ENCODE results near the gene SAMD7. TPM values are rescaled to one million over a fixed set of nuclear protein-coding genes. Genes with fewer than 3 reads are reported as not detected.

SAMD7 gene
- total and polyA plus RNA-seq, 2 of the 13 experiments (the other 11 are each of a cell fraction or from before 2014, with no cell fraction given): not detected

GRCh38 chr3:169914321-169914720 lies 2.9 kb downstream of the SAMD7 start:
- Histone ChIP-seq H2AFZ (ENCODE audit: low read length) (no peak overlapping the region), H3K4me2 (ENCODE audit: low read depth, low read length) (no peak overlapping the region), H3K27me3 (ENCODE audit: control insufficient read depth in 1 of 2, insufficient read depth in 2 of 2, low read length in 2 of 2) (peaks cover 0 to 3% of the 10 kb centered on the region in 2 experiments; a peak in 1 of 5 replicates), H3K4me3 (replicated peaks in 1 of 3; ENCODE audit: insufficient read depth in 1 of 3, low read depth in 2 of 3, low read length in 3 of 3) (no peak overlapping the region), H3K4me1 (ENCODE audit: insufficient read depth, low read length) (no peaks in the 10 kb centered on the region), H3K9me3 (ENCODE audit: low read length) (no peaks in the 10 kb centered on the region), H3K27ac (ENCODE audit: extremely low read length, insufficient read depth, low read length) (no peak overlapping the region), H3K9ac (ENCODE audit: insufficient read depth, low read depth, low read length) (no peak overlapping the region), H4K20me1 (ENCODE audit: insufficient read depth, low read length) (no peaks in the 10 kb centered on the region), H3K36me3 (replicated peaks in 1 of 2; ENCODE audit: control insufficient read depth in 1 of 2, insufficient read depth in 2 of 2, low read length in 2 of 2) (no peaks in the 10 kb centered on the region), H3K79me2 (ENCODE audit: insufficient read depth, low read length) (no peaks in the 10 kb centered on the region)
- FAIRE-seq (no peak), ATAC-seq (no peak), DNase-seq (ENCODE audit: low spot score) (no peak)
- 10% methylated on average over 2 of the region's 2 CpGs for WGBS (ENCODE audit: low lambda C conversion rate)
- ChIA-PET CTCF (ENCODE audit: low intra/inter-chr PET ratio, low total read pairs) (no interaction called here), POLR2A (no interaction called here)
- in situ Hi-C loops (cut with HindIII; ENCODE audit: extremely low pct_ligation_motif_present, low pct_unique_long_range_greater_than_20kb) (no loop called here), intact Hi-C loops (cut with micrococcal nuclease; ENCODE audit: unreplicated experiment) (no loop called here)
- BruUV-seq (replicated peaks): no TSS peak
- TF ChIP-seq TBP (CRISPR knock-in tag; IDR thresholded peaks at IDR 0.05): no peak
- TF ChIP-seq FOSL2 (CRISPR knock-in tag; IDR thresholded peaks at IDR 0.05): peak; percentile 17; the same call in 1 of the 2 replicates
- no peak for TF ChIP-seq NFE2L1 (CRISPR knock-in tag; IDR thresholded peaks at IDR 0.05; ENCODE audit: borderline replicate concordance)

- Histone ChIP-seq H3K4me3 (replicated peaks in 1 of 3; ENCODE audit: insufficient read depth in 1 of 3, low read depth in 2 of 3, low read length in 3 of 3) (no peak overlapping the region), H3K4me1 (ENCODE audit: insufficient read depth, low read length) (no peaks in the 10 kb centered on the region), H3K36me3 (replicated peaks in 1 of 2; ENCODE audit: control insufficient read depth in 1 of 2, insufficient read depth in 2 of 2, low read length in 2 of 2) (no peaks in the 10 kb centered on the region), H3K27ac (ENCODE audit: extremely low read length, insufficient read depth, low read length) (no peak overlapping the region), H3K9ac (ENCODE audit: insufficient read depth, low read depth, low read length) (no peak overlapping the region), H3K9me3 (ENCODE audit: low read length) (no peaks in the 10 kb centered on the region), H3K4me2 (ENCODE audit: low read depth, low read length) (no peak overlapping the region), H2AFZ (ENCODE audit: low read length) (no peak overlapping the region), H3K27me3 (ENCODE audit: control insufficient read depth in 1 of 2, insufficient read depth in 2 of 2, low read length in 2 of 2) (no peaks in the 10 kb centered on the region), H4K20me1 (ENCODE audit: insufficient read depth, low read length) (no peaks in the 10 kb centered on the region), H3K79me2 (ENCODE audit: insufficient read depth, low read length) (no peaks in the 10 kb centered on the region)
- in situ Hi-C loops (cut with HindIII; ENCODE audit: extremely low pct_ligation_motif_present, low pct_unique_long_range_greater_than_20kb): no loop called here
- ATAC-seq (peak; percentile 67), DNase-seq (ENCODE audit: low spot score) (peak; percentile 6), FAIRE-seq (no peak)
- intact Hi-C loops (cut with micrococcal nuclease; ENCODE audit: unreplicated experiment): no loop called here
- WGBS (ENCODE audit: low lambda C conversion rate): 13% methylated on average over 7 of the region's 8 CpGs
- CTCF ChIA-PET (ENCODE audit: low intra/inter-chr PET ratio, low total read pairs): no interaction called here
- no TSS peak for BruUV-seq (replicated peaks)
- TF ChIP-seq ZNF737 (CRISPR knock-in tag; IDR thresholded peaks at IDR 0.05; ENCODE audit: borderline replicate concordance) (no peak), DDIT3 (CRISPR knock-in tag; IDR thresholded peaks at IDR 0.05) (no peak), RAD21 (CRISPR knock-in tag; IDR thresholded peaks at IDR 0.05) (no peak), ZNF513 (CRISPR knock-in tag; conservative IDR thresholded peaks at IDR 0.05) (no peak), ZNF160 (CRISPR knock-in tag; IDR thresholded peaks at IDR 0.05) (no peak), SALL1 (CRISPR knock-in tag; IDR thresholded peaks at IDR 0.05) (peak; percentile 19; the same call in 1 of the 2 replicates)
- POLR2A ChIA-PET: no interaction called here
Observed at GRCh38 chr3:169923189-169923588, 11.8 kb downstream of the SAMD7 start.
